ENCODE data around the gene BBS7. TPM values are rescaled to one million over a fixed set of nuclear protein-coding genes. Genes with fewer than 3 reads are reported as not detected.

Gene BBS7
- total and polyA plus RNA-seq, 11 donors: 2.7 to 13.9 (median 4.9) TPM

- no peaks in the 10 kb centered on the region for H3K36me3 ChIP-seq
- H3K9me3 ChIP-seq: peaks cover 0 to 11% (median 0%) of the 10 kb centered on the region in 12 donors
- TF ChIP-seq CTCF (IDR thresholded peaks at IDR 0.05): no peak
- TF ChIP-seq POLR2A (IDR thresholded peaks at IDR 0.05): no peak
- DNase-seq (no peak), ATAC-seq (no peak)
- peaks cover 0 to 9% (median 0%) of the 10 kb centered on the region in 12 donors for H3K4me1 ChIP-seq
- WGBS, 4 donors: 54 to 100% (median 80%) methylated on average over 1 of the region's 1 CpG
- no peak overlapping the region for H3K27ac ChIP-seq
- intact Hi-C loops (cut with DNase I): no loop called here
- H3K4me3 ChIP-seq: no peak overlapping the region
- peaks cover 0 to 11% (median 0%) of the 10 kb centered on the region in 9 donors for H3K27me3 ChIP-seq
These were observed 85.9 kb downstream of the BBS7 start for GRCh38 chr4:121784401-121784800.

DNA sequence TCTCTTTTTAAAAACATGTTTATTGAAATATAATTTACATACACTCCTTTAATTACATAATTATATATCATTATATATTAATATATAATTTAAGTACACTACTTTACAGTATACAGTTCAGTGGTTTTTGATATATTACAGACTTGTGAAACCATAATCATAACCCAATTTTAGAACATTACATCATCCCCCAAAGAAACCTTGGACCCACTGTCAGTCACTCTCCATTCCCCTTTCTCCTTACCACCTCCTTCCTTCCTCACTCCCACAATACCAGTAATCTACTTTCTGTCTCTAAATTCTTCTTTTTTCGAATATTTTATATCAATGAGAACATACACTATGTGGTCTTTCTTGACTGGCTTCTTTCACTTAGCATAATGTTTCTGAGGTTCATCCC lies 87.1 kb downstream of the BBS7 start:
- no peak overlapping the region for H3K27ac ChIP-seq
- H3K4me3 ChIP-seq: no peak overlapping the region
- intact Hi-C loops (cut with DNase I): no loop called here
- peaks cover 0 to 11% (median 0%) of the 10 kb centered on the region in 12 donors for H3K9me3 ChIP-seq
- H3K36me3 ChIP-seq: no peaks in the 10 kb centered on the region
- H3K4me1 ChIP-seq: peaks cover 0 to 13% (median 0%) of the 10 kb centered on the region in 12 donors
- no peak for TF ChIP-seq CTCF (IDR thresholded peaks at IDR 0.05)
- no peak for TF ChIP-seq POLR2A (IDR thresholded peaks at IDR 0.05)
- DNase-seq (no peak), ATAC-seq (no peak)
- WGBS, 4 donors: 64 to 69% (median 68%) methylated on average over 1 of the region's 1 CpG
- H3K27me3 ChIP-seq: peaks cover 0 to 11% (median 0%) of the 10 kb centered on the region in 9 donors

GRCh38 chr4:121778991-121779628 lies 91.2 kb downstream of the BBS7 start:
- Histone ChIP-seq H3K27ac (no peak overlapping the region), H3K4me1 (peaks cover 0 to 7% (median 0%) of the 10 kb centered on the region in 12 donors), H3K36me3 (no peaks in the 10 kb centered on the region), H3K27me3 (peaks cover 0 to 3% (median 0%) of the 10 kb centered on the region in 9 donors), H3K4me3 (no peak overlapping the region), H3K9me3 (peaks cover 0 to 6% (median 0%) of the 10 kb centered on the region in 12 donors)
- DNase-seq: no peak
- intact Hi-C loops (cut with DNase I): no loop called here
- WGBS, 4 donors: 28 to 41% (median 37%) methylated on average over 8 of the region's 8 CpGs
- ATAC-seq: peak in 3 of 4 donors; percentile 60 to 80 (median 62)
- TF ChIP-seq CTCF (IDR thresholded peaks at IDR 0.05): no peak
- TF ChIP-seq POLR2A (IDR thresholded peaks at IDR 0.05): no peak

DNA sequence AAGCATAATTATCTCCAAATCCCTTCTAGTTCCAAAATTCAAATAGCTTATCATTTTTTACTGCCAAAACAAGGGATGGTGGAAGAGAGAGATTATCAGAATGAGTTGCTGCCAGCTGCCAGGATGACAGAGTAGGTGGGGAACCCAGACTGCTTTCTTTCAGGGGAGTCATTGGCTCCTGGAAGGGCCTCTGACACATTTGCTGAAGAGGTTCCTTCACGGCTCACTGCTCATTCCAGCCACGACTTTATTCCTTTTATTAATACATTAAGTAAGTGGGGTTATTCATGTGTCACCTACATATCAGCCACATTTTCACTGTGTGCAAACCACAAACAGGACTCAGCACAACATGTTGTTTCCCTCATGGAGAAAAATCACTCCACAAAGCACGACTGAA lies 92.6 kb downstream of the BBS7 start:
- Histone ChIP-seq H3K4me1 (peaks cover 0 to 7% (median 0%) of the 10 kb centered on the region in 12 donors), H3K9me3 (no peaks in the 10 kb centered on the region), H3K27me3 (peaks cover 0 to 3% (median 0%) of the 10 kb centered on the region in 9 donors), H3K4me3 (no peak overlapping the region), H3K27ac (no peak overlapping the region), H3K36me3 (no peaks in the 10 kb centered on the region)
- intact Hi-C loops (cut with DNase I): no loop called here
- no peak for ATAC-seq
- 29 to 39% (median 35%) methylated on average over 3 of the region's 3 CpGs for WGBS, 4 donors
- DNase-seq: no peak
- TF ChIP-seq POLR2A (IDR thresholded peaks at IDR 0.05) (no peak), CTCF (IDR thresholded peaks at IDR 0.05) (no peak)

Measured in heart left ventricle (tissue), 16 donors.